ENCODE measurements around the gene WDR86.

WDR86 gene

GRCh38 chr7:151374726-151375125, 35.1 kb downstream of the WDR86 start:
- H3K27me3 ChIP-seq (replicated peaks; ENCODE audit: insufficient read depth, low read length), result no peaks in the 10 kb centered on the region
- H3K9me3 ChIP-seq (replicated peaks; ENCODE audit: insufficient read depth, low read length), result no peaks in the 10 kb centered on the region
- H2AFZ ChIP-seq (ENCODE audit: low read length), result no peak overlapping the region
- no peaks in the 10 kb centered on the region for H3K4me1 ChIP-seq (ENCODE audit: low read length)
- no peak for DNase-seq
- H3K79me2 ChIP-seq (ENCODE audit: low read length), result no peaks in the 10 kb centered on the region
- no peaks in the 10 kb centered on the region for H3K36me3 ChIP-seq (replicated peaks; ENCODE audit: insufficient read depth, low read length)
- H3F3A ChIP-seq (ENCODE audit: insufficient read depth, low read length), result no peaks in the 10 kb centered on the region
- no peak overlapping the region for H3K4me3 ChIP-seq (ENCODE audit: low read length)
- no peak for TF ChIP-seq EZH2 (optimal IDR thresholded peaks at IDR 0.05; ENCODE audit: low read depth, low read length)
- no peak for TF ChIP-seq CTCF (IDR thresholded peaks at IDR 0.05; ENCODE audit: low read length)
- TF ChIP-seq EZH2phosphoT487 (IDR thresholded peaks at IDR 0.05; ENCODE audit: low read length), result no peak
- no peaks in the 10 kb centered on the region for H4K20me1 ChIP-seq (ENCODE audit: insufficient read depth, low read length)
- no peaks in the 10 kb centered on the region for H3K9me2 ChIP-seq (replicated peaks; ENCODE audit: insufficient read depth, low read length)
- no peak overlapping the region for H3K9ac ChIP-seq (ENCODE audit: low read length)
- H3K4me2 ChIP-seq (ENCODE audit: low read depth, low read length), result no peak overlapping the region
- H3K27ac ChIP-seq (ENCODE audit: low read length), result no peak overlapping the region

- Histone ChIP-seq H4K20me1 (ENCODE audit: insufficient read depth, low read length) (no peaks in the 10 kb centered on the region), H3K9me2 (replicated peaks; ENCODE audit: insufficient read depth, low read length) (no peaks in the 10 kb centered on the region), H3K79me2 (ENCODE audit: low read length) (no peaks in the 10 kb centered on the region), H3K4me3 (ENCODE audit: low read length) (no peak overlapping the region), H3K27ac (ENCODE audit: low read length) (no peak overlapping the region), H3K9me3 (replicated peaks; ENCODE audit: insufficient read depth, low read length) (no peaks in the 10 kb centered on the region), H3K9ac (ENCODE audit: low read length) (no peak overlapping the region), H3K4me2 (ENCODE audit: low read depth, low read length) (no peak overlapping the region), H2AFZ (ENCODE audit: low read length) (no peak overlapping the region), H3K4me1 (ENCODE audit: low read length) (no peaks in the 10 kb centered on the region), H3K36me3 (replicated peaks; ENCODE audit: insufficient read depth, low read length) (no peaks in the 10 kb centered on the region), H3F3A (ENCODE audit: insufficient read depth, low read length) (no peaks in the 10 kb centered on the region), H3K27me3 (replicated peaks; ENCODE audit: insufficient read depth, low read length) (no peaks in the 10 kb centered on the region)
- DNase-seq, result no peak
- TF ChIP-seq EZH2phosphoT487 (IDR thresholded peaks at IDR 0.05; ENCODE audit: low read length) (no peak), CTCF (IDR thresholded peaks at IDR 0.05; ENCODE audit: low read length) (no peak), EZH2 (optimal IDR thresholded peaks at IDR 0.05; ENCODE audit: low read depth, low read length) (no peak)
Measured at GRCh38 chr7:151374139-151374538, 35.7 kb downstream of the WDR86 start.

GRCh38 chr7:151373599-151373998, 36.2 kb downstream of the WDR86 start:
- no peaks in the 10 kb centered on the region for H3K36me3 ChIP-seq (replicated peaks; ENCODE audit: insufficient read depth, low read length)
- H3K9me2 ChIP-seq (replicated peaks; ENCODE audit: insufficient read depth, low read length), result no peaks in the 10 kb centered on the region
- H3K79me2 ChIP-seq (ENCODE audit: low read length), result no peaks in the 10 kb centered on the region
- H3K9me3 ChIP-seq (replicated peaks; ENCODE audit: insufficient read depth, low read length), result no peaks in the 10 kb centered on the region
- TF ChIP-seq EZH2 (optimal IDR thresholded peaks at IDR 0.05; ENCODE audit: low read depth, low read length) (no peak), EZH2phosphoT487 (IDR thresholded peaks at IDR 0.05; ENCODE audit: low read length) (no peak), CTCF (IDR thresholded peaks at IDR 0.05; ENCODE audit: low read length) (no peak)
- no peak overlapping the region for H3K4me3 ChIP-seq (ENCODE audit: low read length)
- H2AFZ ChIP-seq (ENCODE audit: low read length), result no peak overlapping the region
- H3F3A ChIP-seq (ENCODE audit: insufficient read depth, low read length), result no peaks in the 10 kb centered on the region
- no peak overlapping the region for H3K27ac ChIP-seq (ENCODE audit: low read length)
- H3K9ac ChIP-seq (ENCODE audit: low read length), result no peak overlapping the region
- H4K20me1 ChIP-seq (ENCODE audit: insufficient read depth, low read length), result no peaks in the 10 kb centered on the region
- H3K4me1 ChIP-seq (ENCODE audit: low read length), result no peaks in the 10 kb centered on the region
- H3K27me3 ChIP-seq (replicated peaks; ENCODE audit: insufficient read depth, low read length), result no peaks in the 10 kb centered on the region
- no peak overlapping the region for H3K4me2 ChIP-seq (ENCODE audit: low read depth, low read length)
- DNase-seq, result no peak

Measured in MM.1S (cell line).